Effector CD8-positive, alpha-beta T cell (primary cell): ENCODE measurements around the gene A4GALT.
"Not testable (repeated sequence)": the region's sequence is repeated elsewhere in the genome, so short reads cannot be mapped to it uniquely, and the experiment has no call there.

Experiments used
- DNase-seq: peaks from one replicate; lab custom pipeline; 2025; lab: John Stamatoyannopoulos, UW
- total RNA-seq, 4 experiments: gene quantifications; one replicate each; lab custom pipeline; 2026; lab: John Stamatoyannopoulos, UW

A4GALT gene
- total RNA-seq, result 0 to 0.27 (median 0) reads per million in 4 experiments

DNA sequence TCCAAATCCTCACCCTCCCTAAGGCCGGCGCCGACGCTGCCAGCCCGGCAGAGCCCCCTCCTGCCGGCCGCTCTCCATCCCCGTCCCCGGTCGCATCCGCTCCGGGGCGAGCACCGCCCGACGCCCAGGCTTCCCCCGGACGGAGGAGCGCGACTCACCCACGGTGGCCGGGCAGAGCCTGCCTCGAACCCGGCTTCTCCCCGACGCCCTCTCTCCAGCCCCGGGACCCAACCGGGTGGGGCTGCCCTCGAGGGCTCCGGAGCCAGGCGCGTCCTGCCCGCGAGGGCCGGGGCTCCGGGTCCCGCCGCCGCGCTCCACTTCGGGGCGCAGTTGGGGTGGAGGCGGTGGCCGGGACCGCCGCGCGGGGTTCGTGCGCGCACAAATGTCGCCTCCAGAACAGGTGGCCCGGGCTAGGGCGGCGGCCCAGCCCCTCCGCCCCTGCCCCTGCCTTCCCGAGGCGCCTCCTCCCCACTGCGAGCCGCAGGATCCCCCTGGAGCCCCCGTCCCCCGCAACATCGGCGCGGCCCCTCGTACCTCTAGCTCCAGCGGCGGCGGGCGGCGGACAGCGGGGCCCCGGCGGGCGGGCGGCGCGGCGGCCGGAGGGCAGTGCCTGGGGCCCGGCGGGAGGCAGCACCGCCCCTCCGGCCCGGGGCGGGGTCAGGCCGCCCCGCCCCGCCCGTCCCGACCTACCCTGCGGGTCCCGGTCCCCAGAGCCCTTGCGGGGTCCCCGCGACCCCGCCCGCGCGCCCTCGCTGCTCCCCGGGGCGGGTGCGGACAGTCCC lies at the start of gene A4GALT:
Gene A4GALT, minus strand, starts transcription at position 608 of the 782 bp plus-strand sequence. CDS start 26,919 bp downstream, outside the sequence.
- no peak for DNase-seq

GRCh38 chr22:42770448-42770726 lies 49.7 kb upstream of the A4GALT start:
- DNase-seq, result no peak

GRCh38 chr22:42769574-42770447 lies 49.1 kb upstream of the A4GALT start:
- DNase-seq, result no peak

GRCh38 chr22:42769238-42769573 lies 48.5 kb upstream of the A4GALT start:
- DNase-seq, result no peak

- DNase-seq, result no peak
These were observed 47.8 kb upstream of the A4GALT start for GRCh38 chr22:42768385-42769035.

GRCh38 chr22:42766860-42767259 lies 46.2 kb upstream of the A4GALT start:
- no peak for DNase-seq

DNA sequence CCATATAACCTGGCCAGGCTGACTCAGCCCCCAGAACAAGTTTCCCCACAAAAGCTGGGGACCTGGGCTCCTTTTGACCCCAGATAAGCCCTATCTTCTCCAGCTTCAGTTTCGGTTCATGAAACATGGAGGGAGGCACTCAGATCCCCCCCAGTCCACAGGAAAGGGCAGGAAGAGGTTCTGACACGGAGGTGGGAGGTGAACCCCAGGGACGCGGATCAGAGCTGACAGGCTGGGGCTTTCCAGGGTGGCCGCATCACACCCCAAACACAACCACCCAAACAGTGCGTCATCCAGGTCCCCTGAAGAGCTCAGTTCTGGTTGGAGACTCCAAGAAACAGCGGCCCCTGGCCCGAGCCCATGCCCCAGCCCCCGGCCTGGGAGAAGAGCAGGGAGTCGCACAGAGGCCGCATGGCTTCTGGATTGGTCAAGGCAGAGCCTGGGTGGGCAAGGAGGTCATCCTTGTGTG lies 44.3 kb upstream of the A4GALT start:
- DNase-seq, result no peak

- DNase-seq, result no peak
These were observed 43.4 kb upstream of the A4GALT start for GRCh38 chr22:42763965-42764480.

- DNase-seq, result no peak
These were observed 40.3 kb upstream of the A4GALT start for GRCh38 chr22:42760806-42761565.

GRCh38 chr22:42758931-42759629 lies 38.4 kb upstream of the A4GALT start:
- DNase-seq, result no peak

DNA sequence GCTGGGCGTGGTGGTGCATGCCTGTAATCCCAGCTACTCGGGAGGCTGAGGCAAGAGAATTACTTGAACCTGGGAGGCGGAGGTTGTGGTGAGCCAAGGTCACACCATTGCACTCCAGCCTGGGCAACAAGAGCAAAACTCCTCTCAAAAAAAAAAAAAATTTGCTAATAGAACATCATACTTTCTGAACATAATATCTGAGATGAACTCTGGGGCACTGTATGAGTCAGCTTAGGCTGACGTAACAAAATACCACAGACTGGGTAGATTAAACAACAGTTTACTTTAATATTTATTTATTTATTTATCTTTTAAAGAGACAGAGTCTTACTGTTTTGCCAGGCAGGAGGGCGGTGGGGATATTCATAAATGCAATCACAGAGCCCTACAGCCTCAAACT lies 34.9 kb upstream of the A4GALT start:
- not testable (repeated sequence) for DNase-seq

DNA sequence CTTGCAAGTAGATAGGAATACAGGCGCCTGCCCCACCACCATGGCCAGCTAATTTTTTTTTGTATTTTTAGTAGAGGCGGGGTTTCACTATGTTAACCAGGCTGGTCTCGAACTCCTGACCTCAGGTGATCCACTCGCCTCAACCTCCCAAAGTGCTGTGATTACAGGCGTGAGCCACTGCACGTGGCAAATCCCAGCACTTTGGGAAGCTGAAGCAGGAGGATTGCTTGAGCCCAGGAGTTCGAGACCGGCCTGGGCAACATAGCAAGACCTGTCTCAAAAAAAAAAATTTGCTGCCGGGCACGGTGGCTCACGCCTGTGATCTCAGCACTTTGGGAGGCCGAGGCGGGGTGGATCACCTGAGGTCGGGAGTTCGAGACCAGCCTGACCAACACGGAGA lies 34.5 kb upstream of the A4GALT start:
- DNase-seq, result not testable (repeated sequence)

DNA sequence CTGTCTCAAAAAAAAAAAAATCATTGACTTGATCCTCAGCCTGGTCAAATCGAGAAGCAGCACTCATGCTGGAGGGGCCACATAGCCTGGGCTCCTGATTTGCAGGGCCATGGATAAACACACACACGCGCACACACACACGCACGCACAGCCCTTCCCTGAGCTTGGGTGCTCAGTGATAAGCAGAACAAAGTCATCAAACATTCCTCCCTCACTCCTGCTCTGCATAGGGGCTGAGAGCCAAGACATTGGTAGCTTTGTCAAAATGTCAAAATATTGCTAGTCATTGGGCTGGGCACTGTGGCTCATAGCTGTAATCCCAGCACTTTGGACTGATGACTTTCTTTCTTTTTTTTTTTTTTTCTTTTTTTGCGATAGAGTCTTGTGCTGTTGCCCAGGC lies 34.0 kb upstream of the A4GALT start:
- no peak for DNase-seq

- no peak for DNase-seq
These were observed 32.2 kb upstream of the A4GALT start for GRCh38 chr22:42752912-42753311.

- no peak for DNase-seq
These were observed 31.6 kb upstream of the A4GALT start for GRCh38 chr22:42752230-42752746.

DNA sequence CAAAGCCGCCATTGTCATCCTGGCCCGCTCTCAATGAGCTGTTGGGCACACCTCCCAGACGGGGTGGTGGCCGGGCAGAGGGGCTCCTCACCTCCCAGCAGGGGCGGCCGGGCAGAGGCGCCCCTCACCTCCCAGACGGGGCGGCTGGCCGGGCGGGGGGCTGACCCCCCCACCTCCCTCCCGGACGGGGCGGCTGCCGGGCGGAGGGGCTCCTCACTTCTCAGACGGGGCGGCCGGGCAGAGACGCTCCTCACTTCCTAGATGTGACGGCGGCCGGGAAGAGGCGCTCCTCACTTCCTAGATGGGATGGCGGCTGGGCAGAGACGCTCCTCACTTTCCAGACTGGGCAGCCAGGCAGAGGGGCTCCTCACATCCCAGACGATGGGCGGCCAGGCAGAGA lies 29.8 kb upstream of the A4GALT start:
- not testable (repeated sequence) for DNase-seq

DNA sequence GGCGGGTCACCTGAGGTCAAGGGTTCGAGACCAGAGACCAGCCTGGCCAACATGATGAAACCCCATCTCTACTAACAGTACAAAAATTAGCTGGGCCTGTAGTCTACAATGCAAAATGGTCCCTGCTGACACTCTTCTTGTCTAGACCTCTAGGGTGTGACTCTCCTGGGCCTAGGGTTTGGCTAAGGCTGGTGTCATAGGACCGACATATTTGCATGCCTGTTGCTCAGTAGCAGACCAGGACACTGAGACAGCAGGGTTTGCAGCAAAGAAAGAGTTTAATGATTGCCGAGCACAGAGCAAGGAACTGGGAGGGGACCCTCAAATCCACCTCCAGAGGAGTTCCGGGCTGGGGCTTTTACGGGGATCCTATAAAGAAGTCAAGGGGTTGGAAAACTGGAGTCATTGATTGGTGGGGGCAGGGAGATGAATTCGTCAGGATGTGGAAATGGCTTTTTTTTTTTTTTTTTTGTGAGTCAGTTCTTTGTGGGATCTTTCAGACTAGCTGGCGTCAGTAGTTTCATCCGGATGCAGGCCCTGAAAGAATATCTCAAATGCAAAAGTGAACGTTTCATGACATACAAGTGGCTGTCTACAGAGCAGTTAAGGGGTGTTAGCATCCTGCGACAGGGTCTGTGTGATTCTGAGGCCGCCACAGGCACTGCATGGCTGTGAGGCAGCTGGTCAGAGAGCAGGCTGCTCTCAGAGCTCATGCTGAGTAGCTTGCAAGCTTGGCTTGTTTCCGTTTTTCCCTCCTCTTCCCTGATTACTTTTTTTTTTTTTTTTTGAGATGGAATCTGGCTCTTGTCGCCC lies 27.2 kb upstream of the A4GALT start:
- no peak for DNase-seq

- DNase-seq, result no peak
These were observed 24.4 kb upstream of the A4GALT start for GRCh38 chr22:42745118-42745517.

DNA sequence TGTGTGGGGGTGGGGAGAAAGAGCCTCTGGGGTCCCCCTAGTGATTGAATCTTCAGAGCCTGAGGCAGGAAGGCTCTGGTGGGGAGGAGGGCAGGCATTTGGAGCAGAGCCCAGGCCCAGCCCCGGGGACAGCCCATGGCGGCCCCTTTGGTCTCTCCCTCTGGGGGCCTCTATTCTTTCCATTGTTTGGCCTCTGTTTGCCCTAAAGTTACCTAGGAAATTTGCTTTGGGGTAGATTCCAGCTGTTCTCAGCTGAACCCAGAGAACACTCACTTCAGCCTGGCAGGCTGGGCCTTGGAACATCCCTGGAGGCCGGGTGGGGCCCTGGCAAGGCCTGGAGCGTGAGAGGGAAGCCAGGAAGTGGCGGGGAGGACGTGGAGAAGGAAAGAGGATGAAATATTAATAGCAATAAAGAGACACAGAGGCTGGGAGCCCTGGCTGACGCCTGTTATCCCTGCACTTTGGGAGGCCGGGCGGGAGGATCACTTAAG lies 22.9 kb upstream of the A4GALT start:
- no peak for DNase-seq

- DNase-seq, result no peak
These were observed 22.3 kb upstream of the A4GALT start for GRCh38 chr22:42742940-42743339.
